IPS-15b (cell line): ENCODE data around the gene CEMIP2.

ENCODE experiments used
- H3K27me3 ChIP-seq: one replicate; pipeline ENCODE4 v1.6.1; 2013; ENCODE audit warnings: low read length; ENCODE audit not compliant: control insufficient read depth, insufficient read depth
- H3K36me3 ChIP-seq: one replicate; pipeline ENCODE4 v1.6.1; 2013; ENCODE audit warnings: low read length; ENCODE audit not compliant: control insufficient read depth, insufficient read depth
- H3K4me1 ChIP-seq: one replicate; pipeline ENCODE4 v1.6.1; 2013; ENCODE audit warnings: mild to moderate bottlenecking, low read length; ENCODE audit not compliant: control insufficient read depth, insufficient read depth
- H3K4me3 ChIP-seq: one replicate; pipeline ENCODE4 v1.5.1; 2013; ENCODE audit warnings: low read depth, low read length
- H3K9ac ChIP-seq: one replicate; pipeline ENCODE4 v1.6.1; 2013; ENCODE audit warnings: low read depth, mild to moderate bottlenecking, low read length
- H3K9me3 ChIP-seq: one replicate; pipeline ENCODE4 v1.6.1; 2013; ENCODE audit warnings: mild to moderate bottlenecking, low read length; ENCODE audit not compliant: control insufficient read depth, insufficient read depth

Gene CEMIP2

GRCh38 chr9:71726723-71727122, 41.6 kb downstream of the CEMIP2 start:
- Histone ChIP-seq H3K36me3 (peaks cover 8% of the 10 kb centered on the region), H3K9me3 (no peaks in the 10 kb centered on the region), H3K4me3 (no peak overlapping the region), H3K9ac (no peak overlapping the region), H3K4me1 (no peaks in the 10 kb centered on the region), H3K27me3 (no peaks in the 10 kb centered on the region)

DNA sequence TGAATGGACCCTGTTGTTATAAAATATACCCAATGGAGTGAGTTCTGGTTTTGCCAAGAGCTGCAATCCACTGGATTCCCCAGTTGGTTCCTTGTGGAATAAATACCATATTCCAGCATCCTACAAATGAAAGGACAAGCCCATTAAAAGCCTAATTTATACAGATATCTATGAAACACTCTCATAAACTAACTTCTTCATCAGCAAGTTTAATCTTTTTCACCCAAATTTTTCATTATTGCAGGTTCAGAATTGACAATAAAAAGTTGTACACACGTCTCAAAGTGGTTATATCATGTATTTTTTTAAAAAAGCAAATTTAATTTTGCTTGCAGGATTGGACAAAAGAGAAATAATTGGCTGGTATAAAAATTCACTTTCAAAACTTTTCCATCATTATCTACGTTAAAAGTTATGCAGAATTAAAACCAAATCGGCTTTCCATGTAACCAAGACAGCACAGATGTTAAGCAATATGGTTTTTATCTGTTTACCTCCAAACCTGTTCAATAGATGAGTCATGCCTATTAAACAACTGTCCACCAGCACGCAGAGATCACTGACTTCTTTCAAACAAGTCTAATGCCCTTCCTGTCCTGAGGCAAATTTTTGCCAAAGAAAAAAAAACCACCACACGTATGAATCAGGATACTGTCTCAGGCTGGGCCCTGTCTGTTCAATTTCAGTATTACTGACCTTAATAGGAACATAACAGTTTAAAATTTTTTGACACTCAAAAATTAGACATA, 42.5 kb downstream of the CEMIP2 start:
- no peak overlapping the region for H3K9ac ChIP-seq
- no peaks in the 10 kb centered on the region for H3K4me1 ChIP-seq
- no peaks in the 10 kb centered on the region for H3K9me3 ChIP-seq
- H3K27me3 ChIP-seq, result no peaks in the 10 kb centered on the region
- H3K36me3 ChIP-seq, result peaks cover 8% of the 10 kb centered on the region
- no peak overlapping the region for H3K4me3 ChIP-seq

GRCh38 chr9:71721855-71722254, 46.5 kb downstream of the CEMIP2 start:
- peaks cover 8% of the 10 kb centered on the region for H3K36me3 ChIP-seq

DNA sequence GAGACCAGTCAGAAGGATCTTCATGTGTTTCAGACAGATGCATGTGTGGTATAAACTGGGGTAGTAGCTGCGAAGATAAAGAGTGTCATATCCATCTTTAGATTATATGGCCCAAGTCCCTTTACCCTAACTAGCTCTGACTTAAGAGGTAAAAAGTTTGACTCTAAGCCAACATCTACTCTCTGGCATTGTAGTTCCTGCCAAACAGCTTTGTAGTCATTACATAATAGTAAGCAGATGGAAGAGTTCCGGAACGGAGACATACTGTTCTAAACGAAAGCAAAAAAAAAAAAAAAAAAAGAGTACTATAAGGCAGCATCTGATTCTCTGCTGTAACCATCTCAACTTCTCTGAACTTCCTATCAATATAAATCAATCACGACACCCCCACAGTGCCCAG, 48.8 kb downstream of the CEMIP2 start:
- no peak overlapping the region for H3K9ac ChIP-seq
- no peaks in the 10 kb centered on the region for H3K9me3 ChIP-seq
- no peaks in the 10 kb centered on the region for H3K4me1 ChIP-seq
- H3K27me3 ChIP-seq, result no peaks in the 10 kb centered on the region
- H3K4me3 ChIP-seq, result no peak overlapping the region
- H3K36me3 ChIP-seq, result peaks cover 8% of the 10 kb centered on the region

More at GRCh38 chr9:71721855-71722254, 46.5 kb downstream of the CEMIP2 start:
- no peak overlapping the region for H3K9ac ChIP-seq
- H3K27me3 ChIP-seq, result no peaks in the 10 kb centered on the region
- H3K4me3 ChIP-seq, result no peak overlapping the region
- no peaks in the 10 kb centered on the region for H3K4me1 ChIP-seq
- H3K9me3 ChIP-seq, result no peaks in the 10 kb centered on the region

- Histone ChIP-seq H3K4me1 (no peaks in the 10 kb centered on the region), H3K36me3 (peaks cover 8% of the 10 kb centered on the region), H3K4me3 (no peak overlapping the region), H3K9me3 (no peaks in the 10 kb centered on the region), H3K27me3 (no peaks in the 10 kb centered on the region), H3K9ac (no peak overlapping the region)
Measured at GRCh38 chr9:71719088-71719487, 49.2 kb downstream of the CEMIP2 start.

GRCh38 chr9:71716138-71716909, 52.0 kb downstream of the CEMIP2 start:
- H3K4me3 ChIP-seq, result no peak overlapping the region
- no peaks in the 10 kb centered on the region for H3K9me3 ChIP-seq
- H3K27me3 ChIP-seq, result no peaks in the 10 kb centered on the region
- no peak overlapping the region for H3K9ac ChIP-seq
- H3K4me1 ChIP-seq, result no peaks in the 10 kb centered on the region
- H3K36me3 ChIP-seq, result peaks cover 11% of the 10 kb centered on the region

- Histone ChIP-seq H3K27me3 (no peaks in the 10 kb centered on the region), H3K36me3 (peaks cover 16% of the 10 kb centered on the region), H3K9me3 (no peaks in the 10 kb centered on the region), H3K4me3 (no peak overlapping the region), H3K4me1 (no peaks in the 10 kb centered on the region), H3K9ac (no peak overlapping the region)
Measured at GRCh38 chr9:71710856-71711255, 57.5 kb downstream of the CEMIP2 start.

- Histone ChIP-seq H3K36me3 (peaks cover 16% of the 10 kb centered on the region), H3K4me1 (no peaks in the 10 kb centered on the region), H3K9me3 (no peaks in the 10 kb centered on the region), H3K27me3 (no peaks in the 10 kb centered on the region), H3K4me3 (no peak overlapping the region), H3K9ac (no peak overlapping the region)
Measured at GRCh38 chr9:71710201-71710600, 58.1 kb downstream of the CEMIP2 start.

- Histone ChIP-seq H3K36me3 (peaks cover 18% of the 10 kb centered on the region), H3K9ac (no peak overlapping the region), H3K4me3 (no peak overlapping the region), H3K27me3 (no peaks in the 10 kb centered on the region), H3K9me3 (no peaks in the 10 kb centered on the region), H3K4me1 (no peaks in the 10 kb centered on the region)
Measured at GRCh38 chr9:71709384-71709783, 58.9 kb downstream of the CEMIP2 start.

GRCh38 chr9:71706176-71706575, 62.1 kb downstream of the CEMIP2 start:
- H3K36me3 ChIP-seq, result peaks cover 8% of the 10 kb centered on the region
- H3K9ac ChIP-seq, result no peak overlapping the region

DNA sequence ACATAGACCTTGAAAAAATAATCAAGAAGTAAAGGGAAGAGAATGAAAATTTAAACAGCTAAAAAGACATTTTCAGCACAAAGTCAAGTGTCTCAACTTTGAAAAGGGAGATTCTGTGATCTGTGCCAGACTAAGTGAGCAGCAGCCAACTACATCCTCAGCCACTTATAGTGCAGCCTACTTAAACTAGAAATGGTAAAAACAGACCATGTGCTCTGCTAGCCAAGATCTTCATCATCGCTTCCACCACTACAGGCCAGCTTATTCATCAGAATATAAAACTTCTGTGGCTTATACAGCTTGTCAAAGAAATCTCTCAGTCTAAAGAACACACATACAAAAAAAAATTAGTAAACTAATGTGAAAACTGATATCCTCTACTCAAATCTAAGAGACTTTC, 63.5 kb downstream of the CEMIP2 start:
- Histone ChIP-seq H3K9ac (no peak overlapping the region), H3K9me3 (no peaks in the 10 kb centered on the region), H3K4me1 (no peaks in the 10 kb centered on the region), H3K36me3 (peaks cover 4% of the 10 kb centered on the region), H3K27me3 (no peaks in the 10 kb centered on the region), H3K4me3 (no peak overlapping the region)

More at GRCh38 chr9:71706176-71706575, 62.1 kb downstream of the CEMIP2 start:
- H3K27me3 ChIP-seq, result no peaks in the 10 kb centered on the region
- H3K4me1 ChIP-seq, result no peaks in the 10 kb centered on the region
- no peak overlapping the region for H3K4me3 ChIP-seq
- H3K9me3 ChIP-seq, result no peaks in the 10 kb centered on the region
